Muscle layer of duodenum (tissue), 2 donors: ENCODE data around the gene BRWD1.

Source experiments
- H3K27ac ChIP-seq: one replicate; pipeline ENCODE4 v1.7.0; 2013; ENCODE audit warnings: mild to moderate bottlenecking, low read length
- H3K27me3 ChIP-seq: one replicate; pipeline ENCODE4 v1.7.0; 2013; ENCODE audit warnings: low read depth, mild to moderate bottlenecking, control low read depth, low read length
- H3K36me3 ChIP-seq, 2 donors: one replicate each; pipeline ENCODE4 v1.7.0; 2013; ENCODE audit warnings: low read length in 2 of 2, control low read depth in 1 of 2, mild to moderate bottlenecking in 1 of 2; ENCODE audit not compliant: insufficient read depth in 2 of 2, control insufficient read depth in 1 of 2
- H3K4me1 ChIP-seq, 2 donors: one replicate each; pipeline ENCODE4 v1.7.0; 2013; ENCODE audit warnings: low read length in 2 of 2, mild to moderate bottlenecking in 2 of 2, control low read depth in 1 of 2, moderate library complexity in 1 of 2; ENCODE audit not compliant: insufficient read depth in 2 of 2, control insufficient read depth in 1 of 2
- H3K4me3 ChIP-seq, 2 donors: one replicate each; pipeline ENCODE4 v1.7.0; 2013; ENCODE audit warnings: low read length in 2 of 2, low read depth in 1 of 2, mild to moderate bottlenecking in 1 of 2
- H3K9me3 ChIP-seq, 2 donors: one replicate each; pipeline ENCODE4 v1.7.0; 2013; ENCODE audit warnings: low read length in 2 of 2, control low read depth in 1 of 2, mild to moderate bottlenecking in 1 of 2; ENCODE audit not compliant: control insufficient read depth in 1 of 2
- donor health status: healthy.

BRWD1 gene

GRCh38 chr21:39313571-39314142, at the start of gene BRWD1:
Gene BRWD1 (minus strand): TSS chr21:39313632. CDS start chr21:39313491, 141 bp downstream.
- H3K27me3 ChIP-seq, result no peaks in the 10 kb centered on the region
- H3K27ac ChIP-seq, result peak within 1 kb of the TSS; percentile 86
- no peaks in the 10 kb centered on the region for H3K9me3 ChIP-seq
- H3K4me3 ChIP-seq, result peak within 1 kb of the TSS; percentile 79 to 80
- peaks cover 0 to 12% of the 10 kb centered on the region in 2 donors for H3K4me1 ChIP-seq
- H3K36me3 ChIP-seq, result peaks cover 1 to 4% of the 10 kb centered on the region in 2 donors

DNA sequence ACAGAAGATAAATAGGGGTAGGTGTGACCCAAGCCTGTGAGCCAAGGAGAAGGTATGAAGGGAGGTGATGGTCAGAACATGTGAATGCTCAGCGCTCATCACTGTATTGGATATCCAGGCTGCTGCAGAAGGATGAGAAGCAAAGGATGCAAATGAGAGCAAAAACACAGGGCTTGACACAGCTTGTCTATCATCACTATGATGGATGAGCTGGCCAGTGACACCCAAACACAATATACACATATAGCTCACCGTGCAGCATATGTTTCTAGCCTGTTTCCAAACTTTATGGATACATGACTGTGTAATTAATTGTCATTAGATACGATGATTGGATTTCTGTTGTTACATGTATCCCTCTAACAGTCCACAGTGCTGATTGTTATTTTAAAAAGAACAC, 49.3 kb upstream of the BRWD1 start:
- H3K4me3 ChIP-seq, result no peak overlapping the region
- H3K36me3 ChIP-seq, result no peaks in the 10 kb centered on the region
- H3K27me3 ChIP-seq, result no peaks in the 10 kb centered on the region
- no peak overlapping the region for H3K27ac ChIP-seq
- H3K4me1 ChIP-seq, result peaks cover 0 to 7% of the 10 kb centered on the region in 2 donors
- H3K9me3 ChIP-seq, result no peaks in the 10 kb centered on the region

GRCh38 chr21:39359382-39359781, 46.0 kb upstream of the BRWD1 start:
- Histone ChIP-seq H3K9me3 (no peaks in the 10 kb centered on the region), H3K4me3 (no peak overlapping the region), H3K27me3 (no peaks in the 10 kb centered on the region), H3K36me3 (no peaks in the 10 kb centered on the region), H3K27ac (no peak overlapping the region), H3K4me1 (peaks cover 0 to 5% of the 10 kb centered on the region in 2 donors)

- Histone ChIP-seq H3K27ac (no peak overlapping the region), H3K36me3 (no peaks in the 10 kb centered on the region), H3K27me3 (no peaks in the 10 kb centered on the region), H3K4me1 (peaks cover 0 to 9% of the 10 kb centered on the region in 2 donors), H3K4me3 (no peak overlapping the region), H3K9me3 (no peaks in the 10 kb centered on the region)
Observed at GRCh38 chr21:39353295-39353694, 39.9 kb upstream of the BRWD1 start.

- H3K4me3 ChIP-seq, result peak overlapping the region; percentile 74 to 86
- H3K27me3 ChIP-seq, result no peaks in the 10 kb centered on the region
- H3K27ac ChIP-seq, result peak overlapping the region; percentile 84
- H3K4me1 ChIP-seq, result peaks cover 8 to 27% of the 10 kb centered on the region in 2 donors
- no peaks in the 10 kb centered on the region for H3K36me3 ChIP-seq
- no peaks in the 10 kb centered on the region for H3K9me3 ChIP-seq
Observed at GRCh38 chr21:39350094-39351005, 36.9 kb upstream of the BRWD1 start.

DNA sequence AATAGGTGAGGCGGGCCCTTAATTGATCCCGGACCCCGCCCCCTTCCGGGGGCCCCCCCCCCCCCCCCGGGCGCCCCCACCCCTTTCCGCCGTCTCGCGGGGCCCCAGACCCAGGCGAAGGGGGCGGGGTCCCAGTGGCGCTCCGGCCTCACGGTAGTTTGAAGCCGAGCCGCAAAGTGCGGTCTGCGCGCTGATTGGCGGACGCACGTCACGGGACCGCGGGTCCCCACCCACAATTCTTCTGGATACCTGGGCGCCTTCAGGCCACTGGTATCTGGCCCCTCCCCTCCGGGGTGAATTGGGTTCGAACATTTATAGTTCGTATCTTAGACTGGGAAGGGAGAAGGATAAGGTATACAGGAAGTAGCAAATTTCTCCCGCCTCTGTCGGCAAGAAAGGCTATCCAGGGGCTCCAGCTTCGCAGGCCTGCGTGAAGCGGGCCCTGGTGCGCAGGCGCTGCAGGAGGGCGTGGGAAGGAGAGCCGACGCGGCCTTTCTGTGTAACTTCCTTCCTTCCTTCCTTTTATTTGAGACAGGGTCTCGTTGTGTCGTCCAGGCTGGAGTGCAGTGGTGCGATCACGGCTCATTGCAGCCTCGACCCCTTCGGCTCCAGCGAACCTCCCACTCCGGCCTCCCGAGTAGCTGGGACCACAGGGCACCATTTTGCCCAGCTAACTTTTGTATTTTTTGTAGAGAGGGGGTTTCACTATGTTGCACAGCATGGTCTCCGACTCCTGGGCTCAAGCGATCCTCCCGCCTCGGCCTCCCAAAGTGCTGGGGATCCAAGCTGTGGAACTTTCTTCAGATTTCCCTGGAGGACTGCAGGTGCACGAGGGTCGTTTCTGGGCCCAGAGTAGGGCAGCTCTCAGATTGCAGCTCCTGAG, 36.0 kb upstream of the BRWD1 start:
- H3K9me3 ChIP-seq, result no peaks in the 10 kb centered on the region
- peaks cover 8 to 27% of the 10 kb centered on the region in 2 donors for H3K4me1 ChIP-seq
- no peaks in the 10 kb centered on the region for H3K27me3 ChIP-seq
- H3K36me3 ChIP-seq, result no peaks in the 10 kb centered on the region
- H3K4me3 ChIP-seq, result peak overlapping the region; percentile 74 to 86
- peak overlapping the region; percentile 84 for H3K27ac ChIP-seq

- Histone ChIP-seq H3K4me3 (peak within 1 kb of the TSS; percentile 87 to 90), H3K4me1 (peaks cover 8 to 27% of the 10 kb centered on the region in 2 donors)
Observed at GRCh38 chr21:39348355-39349210, 35.2 kb upstream of the BRWD1 start, which contains the start of gene HMGN1. Gene HMGN1 (minus strand): TSS chr21:39349088. CDS start chr21:39348917, 171 bp downstream.

GRCh38 chr21:39348040-39348354, 34.6 kb upstream of the BRWD1 start:
- Histone ChIP-seq H3K36me3 (peaks cover 9 to 10% of the 10 kb centered on the region in 2 donors), H3K4me3 (peak overlapping the region; percentile 87 to 90), H3K27ac (peak overlapping the region; percentile 85), H3K9me3 (no peaks in the 10 kb centered on the region), H3K27me3 (no peaks in the 10 kb centered on the region), H3K4me1 (peaks cover 8 to 27% of the 10 kb centered on the region in 2 donors)

More at GRCh38 chr21:39348355-39349210, 35.2 kb upstream of the BRWD1 start, which contains the start of gene HMGN1:
- Histone ChIP-seq H3K36me3 (peaks cover 4% of the 10 kb centered on the region in 2 donors), H3K27me3 (no peaks in the 10 kb centered on the region), H3K9me3 (no peaks in the 10 kb centered on the region), H3K27ac (peak within 1 kb of the TSS; percentile 85)

- Histone ChIP-seq H3K4me1 (peaks cover 8 to 27% of the 10 kb centered on the region in 2 donors), H3K9me3 (no peaks in the 10 kb centered on the region), H3K27ac (peak overlapping the region; percentile 85), H3K27me3 (no peaks in the 10 kb centered on the region), H3K4me3 (peak overlapping the region; percentile 87 to 90), H3K36me3 (peaks cover 11 to 12% of the 10 kb centered on the region in 2 donors)
Observed at GRCh38 chr21:39347537-39347936, 34.1 kb upstream of the BRWD1 start.

- Histone ChIP-seq H3K4me3 (peak overlapping the region in 1 of 2 donors; percentile 87), H3K27me3 (no peaks in the 10 kb centered on the region), H3K4me1 (peaks cover 8 to 27% of the 10 kb centered on the region in 2 donors), H3K36me3 (peaks cover 11 to 16% of the 10 kb centered on the region in 2 donors), H3K27ac (no peak overlapping the region), H3K9me3 (no peaks in the 10 kb centered on the region)
Observed at GRCh38 chr21:39346671-39347331, 33.4 kb upstream of the BRWD1 start.
